Vagina (tissue), 2 donors: ENCODE results near the gene INHBB.

ENCODE experiments used
- CTCF ChIP-seq, 3 experiments: fragments of 450-650 bp in 2 of 3; fragments of 200-600 bp in 1 of 3; sonication (generic) in 1 of 3; IDR thresholded peaks; one replicate each; pipeline ENCODE4 v1.5.1; 2017 to 2019; ENCODE audit warnings: antibody characterized with exemption in 3 of 3, mild to moderate bottlenecking in 2 of 3, moderate library complexity in 2 of 3
- POLR2A ChIP-seq, 2 donors: fragments of 450-650 bp; IDR thresholded peaks; one replicate each; pipeline ENCODE4 v1.6.1; 2017; ENCODE audit warnings: antibody characterized with exemption in 2 of 2, mild to moderate bottlenecking in 2 of 2, moderate library complexity in 2 of 2
- POLR2AphosphoS5 ChIP-seq, 2 donors: sonication (generic); formaldehyde crosslinking; IDR thresholded peaks; one replicate each; pipeline ENCODE4 v1.9.0; 2017; ENCODE audit warnings: antibody characterized with exemption in 2 of 2, mild to moderate bottlenecking in 2 of 2, low read depth in 1 of 2; ENCODE audit not compliant: insufficient read depth in 1 of 2

GRCh38 chr2:120381661-120382060 lies 35.7 kb downstream of the INHBB start:
- no peak for TF ChIP-seq CTCF (IDR thresholded peaks at IDR 0.05)
- no peak for TF ChIP-seq POLR2AphosphoS5 (IDR thresholded peaks at IDR 0.05; ENCODE audit: insufficient read depth in 1 of 2, low read depth in 1 of 2)
- TF ChIP-seq POLR2A (IDR thresholded peaks at IDR 0.05): no peak
